KMS-11 (cell line): Measurements from ENCODE around the gene NAP1L5.

Experiments used
- H2AFZ ChIP-seq: fragments of 200-600 bp; sonication (generic); 2 replicates; pipeline ENCODE4 v1.6.1; 2016; ENCODE audit warnings: antibody characterized with exemption, mixed run types, low read depth
- H3K27ac ChIP-seq: fragments of 200-600 bp; sonication (generic); 2 replicates; pipeline ENCODE4 v1.6.1; 2016; ENCODE audit warnings: mild to moderate bottlenecking, mixed run types
- H3K27me3 ChIP-seq: fragments of 200-600 bp; sonication (generic); 2 replicates; pipeline ENCODE4 v1.6.1; 2017; ENCODE audit warnings: mild to moderate bottlenecking, low read depth, mixed run types, moderate library complexity; ENCODE audit not compliant: insufficient read depth
- H3K36me3 ChIP-seq: fragments of 200-600 bp; sonication (generic); 2 replicates; pipeline ENCODE4 v1.6.1; 2017; ENCODE audit warnings: mild to moderate bottlenecking, mixed run types; ENCODE audit not compliant: insufficient read depth
- H3K4me1 ChIP-seq: fragments of 200-600 bp; sonication (generic); 2 replicates; pipeline ENCODE4 v1.6.1; 2016; ENCODE audit warnings: mild to moderate bottlenecking, low read depth, mixed run types; ENCODE audit not compliant: poor library complexity, severe bottlenecking
- H3K4me2 ChIP-seq: fragments of 200-600 bp; sonication (generic); 2 replicates; pipeline ENCODE4 v1.7.0; 2016; ENCODE audit warnings: mild to moderate bottlenecking, mixed run types
- H3K4me3 ChIP-seq: fragments of 200-600 bp; sonication (generic); IDR thresholded peaks from 2 replicates; pipeline ENCODE4 v1.6.1; 2017; ENCODE audit warnings: low read depth, low read length, mixed read lengths; ENCODE audit not compliant: insufficient read depth
- H3K79me2 ChIP-seq: fragments of 200-600 bp; sonication (generic); 2 replicates; pipeline ENCODE4 v1.6.1; 2016; ENCODE audit warnings: low read depth, mixed run types; ENCODE audit not compliant: insufficient read depth
- H3K9ac ChIP-seq: fragments of 200-600 bp; sonication (generic); 2 replicates; pipeline ENCODE4 v1.6.1; 2016; ENCODE audit warnings: mild to moderate bottlenecking, mixed run types
- H4K20me1 ChIP-seq: fragments of 200-600 bp; sonication (generic); 2 replicates; pipeline ENCODE4 v1.6.1; 2016; ENCODE audit warnings: mild to moderate bottlenecking, mixed run types; ENCODE audit not compliant: insufficient read depth
- CTCF ChIP-seq: fragments of 200-600 bp; sonication (generic); conservative IDR thresholded peaks from 2 replicates; pipeline ENCODE4 v1.6.1; 2017; ENCODE audit warnings: low read depth, mild to moderate bottlenecking, antibody characterized with exemption, low read length, moderate library complexity, mixed read lengths

Gene NAP1L5

GRCh38 chr4:88697588-88698329 is at the start of gene NAP1L5:
NAP1L5 (minus strand) TSS chr4:88697829; CDS start chr4:88697754, 75 bp downstream.
- no peak within 1 kb of the TSS for H3K27ac ChIP-seq
- H3K79me2 ChIP-seq, result no peaks in the 10 kb centered on the region
- peak within 1 kb of the TSS; percentile 18; the same call in 1 of the 2 replicates for H3K4me2 ChIP-seq
- no peaks in the 10 kb centered on the region for H3K4me1 ChIP-seq
- H4K20me1 ChIP-seq, result no peaks in the 10 kb centered on the region
- TF ChIP-seq CTCF, result no peak
- H3K36me3 ChIP-seq, result no peaks in the 10 kb centered on the region
- H2AFZ ChIP-seq, result peak within 1 kb of the TSS; percentile 38; the same call in 1 of the 2 replicates
- no peak within 1 kb of the TSS for H3K9ac ChIP-seq
- no peak within 1 kb of the TSS for H3K4me3 ChIP-seq
- H3K27me3 ChIP-seq, result no peaks in the 10 kb centered on the region

- H3K27me3 ChIP-seq, result no peaks in the 10 kb centered on the region
- H3K36me3 ChIP-seq, result no peaks in the 10 kb centered on the region
- no peak overlapping the region for H3K27ac ChIP-seq
- no peaks in the 10 kb centered on the region for H4K20me1 ChIP-seq
- no peak overlapping the region for H3K9ac ChIP-seq
- no peak for TF ChIP-seq CTCF
- no peak overlapping the region for H3K4me2 ChIP-seq
- H3K4me1 ChIP-seq, result no peaks in the 10 kb centered on the region
- H3K79me2 ChIP-seq, result no peaks in the 10 kb centered on the region
- no peak overlapping the region for H3K4me3 ChIP-seq
- no peak overlapping the region for H2AFZ ChIP-seq
These were observed 49.7 kb upstream of the NAP1L5 start for GRCh38 chr4:88747351-88747750.

GRCh38 chr4:88746206-88746605 is 48.6 kb upstream of the NAP1L5 start:
- Histone ChIP-seq H3K4me2 (no peak overlapping the region), H3K27me3 (no peaks in the 10 kb centered on the region), H3K4me3 (no peak overlapping the region), H3K4me1 (no peaks in the 10 kb centered on the region), H3K36me3 (no peaks in the 10 kb centered on the region), H3K9ac (no peak overlapping the region), H4K20me1 (no peaks in the 10 kb centered on the region), H3K27ac (no peak overlapping the region), H3K79me2 (no peaks in the 10 kb centered on the region), H2AFZ (no peak overlapping the region)
- no peak for TF ChIP-seq CTCF

- H3K36me3 ChIP-seq, result no peaks in the 10 kb centered on the region
These were observed 48.0 kb upstream of the NAP1L5 start for GRCh38 chr4:88745581-88746163.

More at GRCh38 chr4:88745581-88746163, 48.0 kb upstream of the NAP1L5 start:
- no peak overlapping the region for H3K4me3 ChIP-seq
- H3K9ac ChIP-seq, result no peak overlapping the region
- no peak overlapping the region for H3K27ac ChIP-seq
- no peaks in the 10 kb centered on the region for H3K79me2 ChIP-seq
- no peaks in the 10 kb centered on the region for H3K4me1 ChIP-seq
- H4K20me1 ChIP-seq, result no peaks in the 10 kb centered on the region
- H3K27me3 ChIP-seq, result no peaks in the 10 kb centered on the region
- no peak overlapping the region for H3K4me2 ChIP-seq
- no peak overlapping the region for H2AFZ ChIP-seq
- TF ChIP-seq CTCF, result no peak
